GM19452 (cell line): ENCODE data around the gene HNRNPA0.

ENCODE experiments used
- ATAC-seq: cut with Tn5 transposase; IDR thresholded peaks from one replicate; pipeline ENCODE4 v1.9.1; 2021; ENCODE audit not compliant: unreplicated experiment

The HNRNPA0 gene

GRCh38 chr5:137728048-137728447 is 26.1 kb downstream of the HNRNPA0 start:
- no peak for ATAC-seq

GRCh38 chr5:137727623-137728022 is 26.5 kb downstream of the HNRNPA0 start:
- no peak for ATAC-seq

DNA sequence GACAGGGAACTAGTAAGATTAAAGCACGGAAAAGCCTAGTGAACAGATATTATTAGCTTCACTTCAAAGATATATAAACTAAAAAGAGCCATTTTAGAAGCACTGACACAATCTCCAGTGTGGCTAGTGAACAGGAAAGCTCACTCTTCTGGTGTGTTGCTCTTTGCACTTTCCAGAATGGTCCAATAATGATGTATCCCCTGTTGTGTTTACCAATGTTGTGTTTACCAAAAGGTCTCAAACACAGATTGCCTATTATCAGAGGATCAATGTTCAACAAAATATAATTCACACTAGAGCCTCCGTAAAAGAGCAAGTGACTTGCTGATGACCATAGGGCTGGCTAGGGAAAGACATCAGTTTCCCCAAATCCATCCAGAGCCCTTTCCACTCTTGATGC is 29.9 kb downstream of the HNRNPA0 start:
- no peak for ATAC-seq

DNA sequence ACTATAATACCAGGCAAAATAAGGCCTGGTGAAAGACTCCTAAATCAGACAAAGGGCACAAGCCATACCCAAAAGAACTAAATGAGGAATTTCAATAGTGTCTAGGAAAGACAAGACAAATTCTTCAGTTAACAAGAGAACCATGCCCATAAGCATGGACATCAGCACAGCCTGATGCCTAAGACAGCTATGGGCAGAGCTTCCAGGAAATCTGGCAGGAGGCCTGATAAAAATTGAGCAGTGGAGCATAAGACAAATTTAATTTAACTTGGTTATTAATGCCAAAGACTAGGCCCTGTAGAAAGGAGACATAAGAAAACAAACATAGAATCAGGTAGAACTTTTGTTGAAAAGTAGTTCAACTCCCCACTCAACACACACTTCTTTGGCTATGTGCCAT is 35.6 kb downstream of the HNRNPA0 start:
- ATAC-seq, result no peak

GRCh38 chr5:137716337-137716736 is 37.8 kb downstream of the HNRNPA0 start:
- ATAC-seq, result no peak

DNA sequence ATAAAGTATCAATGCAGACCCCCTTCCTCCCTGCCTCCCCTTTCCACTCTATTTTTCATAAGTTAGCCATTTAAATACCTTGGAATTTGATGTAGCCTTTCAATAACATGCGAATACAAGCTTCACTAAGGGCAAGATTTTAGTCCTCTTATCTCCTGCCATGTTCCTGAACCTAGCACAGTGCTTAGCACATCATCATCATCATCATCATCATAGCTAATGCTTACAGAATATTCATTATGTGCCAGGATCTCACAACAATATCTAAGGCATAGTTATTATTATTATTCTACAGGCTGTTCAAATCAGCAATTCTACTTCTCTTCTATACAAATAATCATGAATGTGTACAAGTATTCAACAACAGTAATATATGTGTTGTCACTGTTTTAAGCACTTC is 38.7 kb downstream of the HNRNPA0 start:
- ATAC-seq, result no peak

- no peak for ATAC-seq
These were observed 39.2 kb downstream of the HNRNPA0 start for GRCh38 chr5:137714946-137715345.

GRCh38 chr5:137714494-137714893 is 39.7 kb downstream of the HNRNPA0 start:
- ATAC-seq, result no peak

- ATAC-seq, result no peak
These were observed 42.0 kb downstream of the HNRNPA0 start for GRCh38 chr5:137712139-137712667.

DNA sequence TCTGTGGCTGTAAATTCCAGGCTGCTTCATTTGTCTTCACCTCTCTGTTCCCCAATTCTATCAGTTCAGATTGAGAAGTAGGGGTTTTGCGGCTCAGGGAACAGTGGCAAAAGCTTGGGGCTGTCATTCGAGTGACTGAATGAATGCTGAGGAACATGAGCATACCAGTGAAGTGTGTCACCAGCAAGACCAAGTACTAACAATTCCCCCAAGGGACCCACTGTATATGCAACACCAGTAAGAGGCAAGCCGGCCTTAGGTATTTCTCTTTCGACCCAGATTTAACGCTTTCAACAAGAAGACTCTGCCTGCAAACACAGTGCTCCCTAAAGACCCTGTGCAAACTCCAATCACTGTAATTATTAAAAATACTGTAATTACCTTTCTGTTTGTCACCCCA is 44.1 kb downstream of the HNRNPA0 start:
- no peak for ATAC-seq

DNA sequence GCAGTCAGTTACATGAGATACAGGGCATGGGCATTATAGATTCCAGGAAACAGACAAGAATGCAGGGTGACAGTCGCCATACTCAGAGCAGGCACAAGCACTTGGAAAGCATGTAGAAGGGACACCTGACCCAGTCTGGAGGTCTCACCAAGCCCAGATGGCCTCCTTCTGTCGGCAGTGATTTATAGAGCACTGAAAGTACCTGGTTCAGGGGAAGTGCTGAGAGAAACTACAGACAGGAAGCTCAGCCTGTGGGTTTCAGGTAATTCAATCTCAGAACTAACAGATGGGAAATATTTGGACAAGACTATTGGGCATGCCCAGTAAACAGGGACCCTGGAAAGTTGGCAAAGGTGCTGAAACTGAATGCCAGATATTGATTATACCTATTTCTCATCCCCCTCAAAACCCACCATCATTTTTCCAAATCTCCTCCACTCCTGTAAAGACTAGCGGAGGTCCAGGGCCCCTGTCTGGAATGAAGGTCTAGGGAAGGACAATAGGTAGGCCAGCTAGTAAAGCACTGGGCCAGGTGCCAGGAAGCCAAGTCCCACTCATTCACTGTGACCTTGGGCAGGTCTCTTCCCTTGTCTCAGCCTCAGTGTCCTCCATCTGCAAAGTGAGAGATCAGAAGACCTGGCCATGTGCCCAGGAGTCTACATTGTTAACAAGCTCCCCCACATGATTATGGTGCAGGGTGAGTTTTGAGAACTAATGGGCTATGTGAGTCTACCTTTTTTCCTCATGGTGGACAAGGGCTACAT is 45.2 kb downstream of the HNRNPA0 start:
- ATAC-seq, result no peak

DNA sequence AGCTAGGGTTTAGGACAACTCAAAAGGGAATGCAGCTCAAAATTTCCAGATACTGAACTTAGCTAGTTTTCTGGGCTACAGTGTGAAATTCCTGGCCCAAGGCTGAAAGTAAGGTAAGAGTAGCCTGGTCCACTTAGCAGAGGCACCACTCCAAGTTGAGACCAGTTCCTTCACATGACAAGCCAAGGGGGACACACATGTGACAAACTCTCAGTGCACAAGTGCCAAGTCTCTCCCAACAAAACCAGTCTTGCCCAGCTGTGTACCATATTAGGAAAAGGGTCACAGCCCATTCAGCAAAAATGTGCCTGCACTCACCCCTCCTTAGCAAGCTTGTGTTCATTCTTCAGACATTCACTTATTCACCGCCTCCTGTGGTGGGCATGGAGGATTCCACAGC is 46.1 kb downstream of the HNRNPA0 start:
- ATAC-seq, result no peak

DNA sequence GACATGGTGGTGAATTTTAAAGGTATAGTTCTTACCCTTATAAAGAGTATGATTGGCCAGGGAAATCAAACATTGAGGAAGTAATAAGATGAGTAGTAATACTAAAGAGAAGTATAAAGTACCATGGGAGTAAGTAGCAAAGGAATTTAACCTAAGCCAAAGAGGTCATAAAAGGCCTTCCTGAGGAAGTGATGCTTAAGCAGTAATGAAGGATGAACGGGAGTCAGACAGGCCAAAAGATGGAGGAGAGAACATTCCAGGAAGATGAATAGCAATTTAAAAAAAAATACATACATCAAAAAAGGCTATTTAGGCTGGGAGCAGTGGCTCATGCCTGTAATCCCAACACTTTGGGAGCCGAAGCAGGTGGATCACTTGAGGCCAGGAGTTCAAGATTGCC is 47.3 kb downstream of the HNRNPA0 start:
- ATAC-seq, result no peak

DNA sequence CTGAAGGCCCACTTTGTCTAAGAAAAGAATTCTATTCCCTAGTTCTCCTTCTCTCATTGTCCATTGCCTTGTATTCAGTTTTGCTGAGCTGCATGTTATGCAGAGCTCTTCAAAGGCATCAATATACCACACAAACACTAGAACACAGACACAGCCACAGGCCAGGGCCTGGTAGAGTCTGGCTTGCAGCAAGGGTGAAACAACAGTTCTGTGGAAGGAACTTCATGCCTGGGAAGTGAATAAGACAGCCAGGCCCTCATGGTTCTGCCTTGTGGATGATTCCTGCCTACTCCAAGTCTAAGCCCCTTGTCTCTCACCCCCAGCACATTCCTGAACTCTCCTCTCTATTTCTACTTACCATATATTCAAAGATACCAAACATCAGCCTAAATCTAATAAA is 49.1 kb downstream of the HNRNPA0 start:
- ATAC-seq, result no peak

DNA sequence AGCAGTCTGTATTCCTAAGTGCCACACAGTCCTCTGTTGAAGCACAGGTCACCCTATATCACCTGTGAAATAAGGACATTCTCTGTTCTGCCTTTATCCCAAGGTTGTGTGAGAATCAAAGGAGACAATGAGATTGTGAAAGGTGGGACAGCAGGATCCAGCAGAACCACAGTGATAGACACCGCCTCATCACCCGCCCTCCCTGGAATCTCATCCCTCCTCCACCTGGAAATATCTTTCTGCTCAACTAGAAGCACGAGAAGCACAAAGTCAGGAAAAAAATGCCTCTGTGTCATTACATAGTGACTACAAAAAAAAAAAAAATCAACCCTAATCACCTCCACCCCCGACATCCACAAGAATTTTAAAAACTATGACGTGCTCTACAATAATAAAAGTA is 50.6 kb downstream of the HNRNPA0 start:
- no peak for ATAC-seq

- no peak for ATAC-seq
These were observed 53.9 kb downstream of the HNRNPA0 start for GRCh38 chr5:137700282-137700680.

GRCh38 chr5:137699336-137700281 is 54.6 kb downstream of the HNRNPA0 start:
- ATAC-seq, result no peak

DNA sequence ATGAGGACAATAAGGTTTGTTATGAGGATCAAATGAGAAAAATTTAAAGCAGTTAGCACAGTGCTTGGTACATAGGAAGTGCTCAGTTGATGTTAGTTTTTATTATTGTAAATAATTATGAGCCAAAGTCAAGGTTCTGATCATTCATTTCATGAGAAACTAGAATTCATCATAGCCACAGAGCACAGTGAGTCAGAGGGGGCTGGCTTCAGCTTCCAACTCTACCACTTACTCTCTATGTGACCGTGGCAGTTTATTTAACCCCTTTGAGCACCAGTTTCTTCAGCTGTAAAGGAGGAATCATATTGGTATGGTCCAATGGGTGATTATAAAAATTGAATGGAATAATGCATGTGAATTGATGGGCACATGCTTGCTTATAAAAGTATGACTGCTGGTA is 57.7 kb downstream of the HNRNPA0 start:
- no peak for ATAC-seq

DNA sequence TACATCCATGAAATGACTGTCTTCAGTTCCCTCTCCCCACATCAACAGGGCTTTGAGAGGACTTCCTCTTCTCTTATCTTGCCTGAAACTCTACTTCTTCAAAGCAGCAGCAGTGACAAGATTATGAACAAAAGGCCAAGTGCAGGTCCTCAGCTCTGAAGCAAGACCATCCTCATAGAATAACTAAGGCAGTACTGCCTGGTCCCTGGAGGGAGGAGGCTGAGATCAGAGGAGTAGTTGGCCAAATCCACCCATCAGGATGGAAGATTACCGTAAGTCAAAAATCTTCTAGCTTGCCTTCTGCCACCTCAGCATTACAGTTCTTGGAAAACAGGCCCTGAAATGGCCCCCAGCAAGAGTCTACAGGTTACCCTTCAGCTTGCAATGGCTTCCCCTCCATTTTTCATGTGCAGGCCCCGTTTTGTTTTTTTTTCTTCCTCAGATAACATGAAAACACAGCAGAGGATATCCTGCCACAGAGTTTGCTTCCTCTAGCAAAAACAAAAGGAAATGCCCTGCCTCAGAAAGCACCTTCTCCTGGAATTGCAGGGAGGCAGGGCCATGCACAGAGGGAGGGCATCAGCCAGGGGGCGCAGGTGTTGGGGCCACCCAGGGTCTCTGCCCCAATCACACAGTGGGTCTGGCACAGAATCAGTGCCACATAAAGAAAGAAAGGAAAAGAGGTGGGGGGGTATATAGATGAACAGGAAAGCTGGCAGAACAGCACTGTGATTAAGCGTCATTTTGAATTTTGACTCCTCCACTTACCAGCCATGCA is 58.3 kb downstream of the HNRNPA0 start:
- no peak for ATAC-seq
